Immature natural killer cell (primary cell): ENCODE data around the gene ACOX3. TPM values are rescaled to one million over a fixed set of nuclear protein-coding genes. Genes with fewer than 3 reads are reported as not detected.

Source experiments
- polyA plus RNA-seq, 3 donors: library from polyadenylated mRNA; unstranded; fragments of 300-500 nt; fragmentation: Illumina TruSeq; gene quantifications; one replicate each; pipeline ENCODE4 v1.2.3, GENCODE V29; 2021

Gene ACOX3
- polyA plus RNA-seq, 3 donors from 2014 or later, result 11.3 to 15.9 (median 15.8) TPM

Other genes starting within 250 kb of the ACOX3 start
- gene SH3TC1, start 241.4 kb downstream of the ACOX3 start, polyA plus RNA-seq, result 10 to 100 TPM in 1 of 3 donors, 1 to 10 TPM in 2; 3.4 to 18.1 (median 4.2) TPM
- gene HTRA3, start 171.0 kb downstream of the ACOX3 start, polyA plus RNA-seq, result not detected
- 10 to 100 TPM in 1 of 3 donors, 1 to 10 TPM in 2; 2.6 to 15.6 (median 8.9) TPM for gene TRMT44, start 54 bp upstream of the ACOX3 start, polyA plus RNA-seq
- gene GPR78, start 139.7 kb upstream of the ACOX3 start, polyA plus RNA-seq, result not detected
- gene CPZ, start 152.0 kb upstream of the ACOX3 start, polyA plus RNA-seq, result not detected